T-helper 1 cell (primary cell): ENCODE data around the gene TENT5A.
"Not testable (repeated sequence)": the region's sequence is repeated elsewhere in the genome, so short reads cannot be mapped to it uniquely, and the experiment has no call there.

Source experiments
- DNase-seq, 5 donors: peaks; one replicate each; pipeline ENCODE4 v3.0.0-alpha.2; 2012 to 2020
- total RNA-seq, 4 donors: gene quantifications; one replicate each; lab custom pipeline; 2026; lab: John Stamatoyannopoulos, UW

The TENT5A gene
- total RNA-seq, result 19.4 to 23.9 (median 21.6) reads per million in 4 donors

GRCh38 chr6:81752084-81752920 is at the start of gene TENT5A:
Gene TENT5A (minus strand): TSS chr6:81752681. CDS start chr6:81752141, 540 bp downstream.
- DNase-seq, result peak; percentile 66 to 85 (median 69)

GRCh38 chr6:81801489-81801888 is 49.0 kb upstream of the TENT5A start:
- no peak for DNase-seq

- no peak for DNase-seq
Measured at GRCh38 chr6:81800666-81801065, 48.2 kb upstream of the TENT5A start.

- DNase-seq, result no peak
Measured at GRCh38 chr6:81799323-81799722, 46.8 kb upstream of the TENT5A start.

- no peak for DNase-seq
Measured at GRCh38 chr6:81797591-81797990, 45.1 kb upstream of the TENT5A start.

- DNase-seq, result no peak
Measured at GRCh38 chr6:81795890-81796289, 43.4 kb upstream of the TENT5A start.

- no peak for DNase-seq
Measured at GRCh38 chr6:81793821-81794475, 41.5 kb upstream of the TENT5A start.

- DNase-seq, result no peak
Measured at GRCh38 chr6:81792826-81793225, 40.3 kb upstream of the TENT5A start.

GRCh38 chr6:81791756-81792155 is 39.3 kb upstream of the TENT5A start:
- no peak for DNase-seq

GRCh38 chr6:81790034-81790433 is 37.6 kb upstream of the TENT5A start:
- DNase-seq, result no peak

GRCh38 chr6:81789291-81789690 is 36.8 kb upstream of the TENT5A start:
- no peak for DNase-seq

- no peak for DNase-seq
Measured at GRCh38 chr6:81788748-81789147, 36.3 kb upstream of the TENT5A start.

- DNase-seq, result no peak
Measured at GRCh38 chr6:81787313-81788068, 35.0 kb upstream of the TENT5A start.

- no peak for DNase-seq
Measured at GRCh38 chr6:81786150-81786549, 33.7 kb upstream of the TENT5A start.

GRCh38 chr6:81785377-81785776 is 32.9 kb upstream of the TENT5A start:
- DNase-seq, result no peak

- DNase-seq, result no peak
Measured at GRCh38 chr6:81783893-81784292, 31.4 kb upstream of the TENT5A start.

- DNase-seq, result no peak
Measured at GRCh38 chr6:81781624-81782023, 29.1 kb upstream of the TENT5A start.

GRCh38 chr6:81777586-81778268 is 25.2 kb upstream of the TENT5A start:
- DNase-seq, result no peak

GRCh38 chr6:81776219-81776618 is 23.7 kb upstream of the TENT5A start:
- not testable (repeated sequence) for DNase-seq

- no peak for DNase-seq
Measured at GRCh38 chr6:81774542-81774941, 22.1 kb upstream of the TENT5A start.

- no peak for DNase-seq
Measured at GRCh38 chr6:81773887-81774286, 21.4 kb upstream of the TENT5A start.

- DNase-seq, result peak in 1 of 5 donors; percentile 38
Measured at GRCh38 chr6:81772741-81773140, 20.3 kb upstream of the TENT5A start.

- no peak for DNase-seq
Measured at GRCh38 chr6:81771097-81771496, 18.6 kb upstream of the TENT5A start.
